GM12891 (cell line): ENCODE measurements around the gene BCL7C.

Experiments used
- DNase-seq: peaks from one replicate; pipeline ENCODE4 v3.0.0; 2011; ENCODE audit warnings: low spot score; ENCODE audit not compliant: insufficient read length
- FAIRE-seq: peaks from 2 replicates; lab custom pipeline; 2011; peaks lifted over from hg19 to GRCh38; lab: Jason Lieb, UNC
- PAX5 ChIP-seq: IDR thresholded peaks from 2 replicates; pipeline ENCODE4 v1.6.1; 2011; ENCODE audit warnings: low read length, moderate library complexity, mild to moderate bottlenecking; ENCODE audit not compliant: insufficient read depth, severe bottlenecking
- POLR2A ChIP-seq: IDR thresholded peaks from 2 replicates; pipeline ENCODE4 v1.6.1; 2011; ENCODE audit warnings: low read depth, low read length, control low read depth
- POLR2AphosphoS5 ChIP-seq: IDR thresholded peaks from 2 replicates; pipeline ENCODE4 v1.6.1; 2011; ENCODE audit warnings: low read depth, low read length, control low read depth
- POU2F2 ChIP-seq: IDR thresholded peaks from 2 replicates; pipeline ENCODE4 v1.6.1; 2011; ENCODE audit warnings: low read depth, mild to moderate bottlenecking, control low read depth, low read length, moderate library complexity
- SPI1 ChIP-seq: IDR thresholded peaks from 2 replicates; pipeline ENCODE4 v1.6.1; 2011; ENCODE audit warnings: low read depth, low read length, control low read depth
- TAF1 ChIP-seq: IDR thresholded peaks from 2 replicates; pipeline ENCODE4 v1.6.1; 2011; ENCODE audit warnings: low read depth, low read length, control low read depth

BCL7C gene

DNA sequence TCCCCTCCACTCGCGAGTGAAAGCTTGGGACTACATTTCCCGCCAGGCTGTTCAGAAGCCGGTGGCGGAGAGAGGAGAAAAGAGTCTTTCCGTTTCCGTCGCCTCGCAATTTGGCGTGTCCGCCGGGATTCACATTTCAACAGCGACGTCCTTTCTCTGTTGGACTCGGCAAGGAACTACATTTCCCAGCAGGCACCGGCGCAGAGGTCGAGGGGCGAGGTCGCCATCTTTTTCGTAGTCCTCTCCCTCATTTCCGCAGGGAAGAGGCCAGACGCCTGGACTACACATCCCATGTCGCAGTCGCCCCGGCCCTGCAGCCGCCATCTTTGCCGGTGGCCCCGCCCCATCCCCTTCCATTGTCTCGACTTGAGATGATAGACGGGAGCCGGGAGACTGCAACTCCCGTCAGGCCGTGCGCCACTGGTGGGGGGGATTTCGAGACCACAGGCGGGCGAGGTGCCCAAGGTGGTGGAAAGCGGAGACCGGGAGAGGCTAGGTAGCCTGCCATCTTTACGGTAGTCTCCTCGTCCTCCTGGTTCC, 28.6 kb upstream of the BCL7C start:
- DNase-seq (peak; percentile 83), FAIRE-seq (peak; percentile 100)
- no peak for TF ChIP-seq POLR2A
- TF ChIP-seq PAX5, result no peak
- TF ChIP-seq POLR2AphosphoS5, result no peak
- TF ChIP-seq TAF1, result no peak; the same call in 1 of the 2 replicates
- no peak for TF ChIP-seq SPI1
- TF ChIP-seq POU2F2, result no peak

DNA sequence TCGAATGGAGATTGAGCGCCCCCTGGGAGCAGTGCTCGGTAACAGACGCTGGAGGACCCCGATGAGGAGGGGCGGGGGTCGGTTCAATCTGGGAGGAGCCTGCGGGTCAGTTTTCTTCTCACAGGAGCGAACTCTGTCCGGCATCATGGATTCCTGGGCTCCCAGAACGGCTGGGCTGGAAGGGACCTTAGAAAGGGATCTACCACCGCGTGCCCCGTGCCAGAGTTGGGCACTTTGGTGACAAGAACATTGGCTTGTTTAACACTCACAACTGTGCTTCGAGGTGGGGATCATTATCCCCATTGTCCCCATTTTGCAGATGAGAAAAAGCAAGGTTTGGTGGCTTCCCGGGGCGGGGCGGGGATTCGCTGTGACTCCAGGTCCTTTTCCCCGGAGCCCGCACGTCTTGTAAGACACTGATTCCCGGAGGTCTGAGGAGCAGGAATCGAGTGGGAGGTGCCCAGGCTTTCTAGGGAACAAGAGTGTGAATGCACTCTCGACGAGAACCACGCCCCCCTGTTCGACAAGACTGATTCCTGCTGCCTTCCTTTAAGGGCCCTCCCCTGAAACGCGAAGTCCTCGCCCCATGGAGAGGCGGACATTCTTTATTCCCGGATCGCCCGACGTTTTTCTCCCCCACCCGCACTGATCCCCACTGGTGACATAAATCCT, 28.0 kb upstream of the BCL7C start:
- no peak for TF ChIP-seq POLR2AphosphoS5
- no peak; the same call in 1 of the 2 replicates for TF ChIP-seq POU2F2
- no peak for TF ChIP-seq SPI1
- no peak for TF ChIP-seq POLR2A
- TF ChIP-seq PAX5, result no peak
- TF ChIP-seq TAF1, result no peak
- FAIRE-seq, result no peak
- peak; percentile 61 for DNase-seq

DNA sequence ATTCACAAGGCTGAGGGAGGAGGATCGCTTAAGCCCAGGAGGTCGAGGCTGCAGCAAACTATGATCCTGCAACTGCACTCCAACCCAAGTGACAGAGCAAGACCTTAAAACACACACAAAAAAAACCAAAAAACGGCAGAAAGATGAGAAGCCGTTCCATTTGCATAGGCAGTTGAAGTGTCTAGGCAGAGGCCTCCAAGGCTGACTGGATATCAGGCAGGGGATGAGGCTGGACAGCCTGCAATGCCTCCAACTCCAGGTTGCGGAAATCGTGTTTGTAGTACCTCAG, 27.5 kb upstream of the BCL7C start:
- no peak for DNase-seq
- FAIRE-seq, result peak; percentile 93
- TF ChIP-seq POLR2AphosphoS5 (no peak), PAX5 (no peak), TAF1 (no peak), SPI1 (no peak), POU2F2 (no peak), POLR2A (no peak)

DNA sequence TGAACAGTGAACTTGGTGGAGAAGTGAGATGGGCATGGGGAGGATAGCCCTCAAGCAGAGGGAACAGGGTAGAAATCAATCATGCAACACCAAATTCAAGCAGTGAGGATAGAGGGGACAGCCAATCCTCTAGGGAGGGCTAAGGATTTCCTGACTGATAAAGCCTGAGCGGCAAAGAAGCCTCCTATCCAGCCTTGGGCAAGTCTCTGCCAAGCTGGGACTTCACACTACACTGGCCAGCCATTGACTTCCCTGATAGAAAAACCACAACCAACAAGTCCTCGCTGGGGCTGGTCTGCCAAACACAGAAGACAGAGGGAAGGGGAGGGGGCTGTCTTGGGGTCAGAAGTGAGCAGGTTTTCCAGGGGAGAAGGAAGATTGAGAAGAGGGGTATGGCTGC, 27.0 kb upstream of the BCL7C start:
- FAIRE-seq, result no peak
- TF ChIP-seq TAF1, result no peak
- no peak for TF ChIP-seq POLR2A
- TF ChIP-seq POLR2AphosphoS5, result no peak
- no peak for TF ChIP-seq SPI1
- no peak for TF ChIP-seq POU2F2
- no peak for TF ChIP-seq PAX5
- no peak for DNase-seq

DNA sequence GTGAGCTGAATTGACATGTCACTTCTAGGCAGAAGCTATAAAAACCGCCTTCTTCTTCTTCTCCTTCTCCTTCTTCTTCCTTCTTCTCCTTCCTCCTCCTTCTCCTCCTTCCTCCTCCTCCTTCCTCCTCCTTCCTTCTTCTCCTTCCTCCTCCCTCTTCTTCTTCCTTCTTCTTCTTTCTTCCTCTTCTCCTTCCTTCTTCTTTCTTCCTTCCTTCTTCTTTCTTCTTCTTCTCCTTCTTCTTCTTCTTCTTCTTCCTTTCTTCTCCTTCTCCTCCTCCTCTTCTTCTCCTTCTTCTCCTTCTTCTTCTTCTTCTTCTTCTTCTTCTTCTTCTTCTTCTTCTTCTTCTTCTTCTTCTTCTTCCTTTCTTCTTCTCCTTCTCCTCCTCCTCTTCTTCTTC, 24.7 kb upstream of the BCL7C start:
- TF ChIP-seq PAX5 (no peak), TAF1 (no peak), POU2F2 (no peak), POLR2A (no peak), SPI1 (no peak), POLR2AphosphoS5 (no peak)
- no peak for DNase-seq
- FAIRE-seq, result no peak

DNA sequence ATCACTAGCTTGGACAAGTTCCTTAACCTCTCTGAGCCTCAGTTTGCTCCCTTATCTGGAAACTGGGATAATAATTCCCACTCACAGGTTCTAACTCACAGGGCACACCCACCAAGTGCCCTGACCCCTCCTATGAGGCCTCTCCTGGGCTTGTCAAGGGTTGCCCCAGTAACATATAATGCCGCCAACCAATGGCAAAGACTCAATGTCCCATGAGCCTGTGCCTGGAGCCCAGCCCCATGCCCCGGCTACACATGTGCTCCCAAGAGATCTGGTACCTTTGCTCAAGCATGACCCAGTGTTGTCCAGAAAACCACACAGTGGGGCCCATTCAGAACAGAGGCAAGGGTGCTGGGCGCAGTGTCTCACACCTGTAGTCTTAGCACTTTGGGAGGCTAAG, 21.0 kb upstream of the BCL7C start:
- DNase-seq, result no peak
- TF ChIP-seq POLR2AphosphoS5 (no peak), POU2F2 (no peak), TAF1 (no peak), POLR2A (no peak), PAX5 (no peak)
- no peak for FAIRE-seq

DNA sequence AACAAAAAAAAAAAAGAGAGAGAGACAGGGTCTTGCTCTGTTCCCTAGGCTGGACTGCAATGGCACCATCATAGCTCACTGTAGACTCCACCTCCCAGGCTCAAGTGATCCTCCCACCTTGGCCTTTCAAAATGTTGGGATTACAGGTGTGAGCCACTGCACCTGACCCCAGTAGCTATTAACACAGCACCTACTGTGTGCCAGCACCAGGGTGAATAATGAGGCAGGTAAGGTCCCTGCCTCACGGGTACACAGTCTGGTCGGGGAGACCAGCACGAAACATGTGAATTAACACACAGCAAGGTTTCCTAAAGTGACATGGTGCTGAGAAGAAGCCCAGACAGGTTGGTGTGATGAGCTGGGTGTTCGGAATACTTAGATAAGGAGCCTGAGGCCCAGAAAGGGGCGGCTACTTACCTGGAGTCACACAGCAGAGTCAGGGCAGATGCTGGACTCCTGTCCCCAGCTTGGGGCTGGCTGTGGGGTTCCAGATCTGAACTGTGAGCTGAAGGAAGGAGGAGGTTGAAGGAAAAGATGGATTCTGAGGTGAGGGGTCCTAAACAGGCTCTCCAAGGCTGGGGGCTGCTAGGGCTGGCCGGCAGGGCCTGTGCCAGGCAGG, 19.0 kb upstream of the BCL7C start:
- no peak for TF ChIP-seq POU2F2
- no peak for TF ChIP-seq POLR2AphosphoS5
- no peak for TF ChIP-seq TAF1
- TF ChIP-seq PAX5, result no peak
- no peak for TF ChIP-seq POLR2A
- TF ChIP-seq SPI1, result no peak
- DNase-seq (no peak), FAIRE-seq (no peak)

DNA sequence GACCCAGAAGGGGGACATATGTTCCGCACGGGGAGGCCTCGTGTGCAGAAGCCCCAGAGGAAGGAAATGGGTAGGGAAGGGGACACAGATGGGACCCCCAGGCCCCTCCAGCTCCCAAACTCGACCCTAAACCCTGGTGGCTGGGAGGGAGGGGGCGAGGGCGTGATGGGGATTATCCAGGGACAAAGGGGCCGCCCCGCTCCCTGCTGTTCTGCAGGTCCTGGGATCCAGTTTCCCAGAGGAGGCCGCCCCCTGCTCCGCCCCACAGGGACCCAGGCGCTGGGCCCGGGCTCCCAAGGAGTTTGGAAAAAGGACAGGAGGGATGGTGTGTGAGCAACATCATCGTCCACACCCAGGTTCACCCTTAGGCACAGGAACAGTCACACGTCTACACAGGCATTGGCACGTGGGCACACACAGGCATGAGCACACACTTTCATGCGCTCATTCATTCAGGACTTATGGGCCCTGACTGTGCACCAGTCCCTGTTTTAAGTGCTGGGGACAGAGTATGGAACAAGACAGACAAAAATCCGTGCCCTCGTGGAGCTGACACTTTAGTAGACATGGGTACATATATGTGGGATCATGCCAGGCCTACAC, 16.7 kb upstream of the BCL7C start:
- no peak for FAIRE-seq

DNA sequence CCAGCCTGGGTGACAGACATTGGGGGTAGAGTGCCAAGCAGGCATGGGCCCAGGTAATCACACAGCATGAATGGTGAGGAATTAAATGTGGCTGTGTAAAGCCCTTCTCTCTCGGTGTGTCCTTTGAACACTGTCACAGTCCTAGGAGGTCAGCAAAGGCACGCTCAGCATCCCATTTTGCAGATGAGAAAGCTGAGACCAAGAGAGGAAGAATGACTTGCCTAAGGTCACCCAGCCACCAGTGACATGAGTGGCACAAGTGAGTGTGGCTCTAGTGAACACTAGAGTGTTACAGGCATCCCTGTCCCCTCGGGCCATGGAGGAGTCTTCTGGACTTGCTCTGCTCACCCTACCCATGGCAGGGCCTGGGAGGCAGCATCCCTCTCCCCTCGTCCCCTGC, 13.2 kb upstream of the BCL7C start:
- no peak for TF ChIP-seq SPI1
- no peak for TF ChIP-seq POLR2A
- no peak for TF ChIP-seq TAF1
- TF ChIP-seq POU2F2, result no peak
- no peak for TF ChIP-seq POLR2AphosphoS5
- no peak for TF ChIP-seq PAX5
- DNase-seq (no peak), FAIRE-seq (no peak)

More for the DNA sequence above, 16.7 kb upstream of the BCL7C start:
- no peak for TF ChIP-seq POLR2AphosphoS5
- no peak for DNase-seq
